HUES64 (cell line): Measurements from ENCODE around the gene SGSH. TPM values are rescaled to one million over a fixed set of nuclear protein-coding genes. Genes with fewer than 3 reads are reported as not detected.

Experiments
- H3K27ac ChIP-seq: 2 replicates; pipeline ENCODE4 v1.7.0; 2013; ENCODE audit warnings: low read depth, low read length, inconsistent platforms
- H3K27me3 ChIP-seq: 2 replicates; pipeline ENCODE4 v1.6.1; 2013; ENCODE audit warnings: mild to moderate bottlenecking, low read length; ENCODE audit not compliant: insufficient read depth
- H3K36me3 ChIP-seq: 2 replicates; pipeline ENCODE4 v1.6.1; 2013; ENCODE audit warnings: mild to moderate bottlenecking, low read length; ENCODE audit not compliant: insufficient read depth
- H3K4me1 ChIP-seq: 2 replicates; pipeline ENCODE4 v1.6.1; 2013; ENCODE audit warnings: mild to moderate bottlenecking, low read length, moderate library complexity; ENCODE audit not compliant: insufficient read depth
- H3K4me3 ChIP-seq: 2 replicates; pipeline ENCODE4 v1.5.1; 2013; ENCODE audit warnings: mild to moderate bottlenecking, low read length, moderate library complexity
- H3K9ac ChIP-seq: 2 replicates; pipeline ENCODE4 v1.6.1; 2013; ENCODE audit warnings: mild to moderate bottlenecking, low read depth, low read length
- H3K9me3 ChIP-seq: 2 replicates; pipeline ENCODE4 v1.6.1; 2013; ENCODE audit warnings: low read depth, low read length; ENCODE audit not compliant: insufficient read depth
- WGBS: fragments of 150-250, 120-280 bp; methylation state at CpG from one replicate; pipeline ENCODE4 v1.1.7; 2013; ENCODE audit warnings: missing lambda C conversion rate; 5-methylcytosine and 5-hydroxymethylcytosine counted together
- polyA plus RNA-seq, 2 experiments: library from polyadenylated mRNA; stranded (reverse); fragments of 50-300 nt; gene quantifications; one replicate each; pipeline ENCODE4 v1.2.3, GENCODE V29; 2013

The SGSH gene
- polyA plus RNA-seq (2013, experiment 1 of 2) = 13.8 TPM
- 12.7 TPM for polyA plus RNA-seq (2013, experiment 2 of 2)

GRCh38 chr17:80220054-80220735, at the start of gene SGSH, which contains the start of gene SLC26A11:
SGSH (minus strand) TSS chr17:80220333; CDS start chr17:80220313, 20 bp downstream.
SLC26A11 (plus strand) TSS chr17:80220427; CDS start chr17:80221561, 1,134 bp downstream.
- peaks cover 8% of the 10 kb centered on the region; the same call in 1 of the 2 replicates for H3K4me1 ChIP-seq
- peak within 1 kb of the TSS; percentile 25; the same call in 1 of the 2 replicates for H3K27ac ChIP-seq

GRCh38 chr17:80269405-80269807, 49.3 kb upstream of the SGSH start:
- WGBS = 90% methylated on average over 2 of the region's 2 CpGs
- Histone ChIP-seq H3K27ac (no peak overlapping the region), H3K36me3 (peaks cover 25% of the 10 kb centered on the region), H3K27me3 (no peaks in the 10 kb centered on the region), H3K9me3 (no peaks in the 10 kb centered on the region), H3K4me3 (no peak overlapping the region), H3K9ac (no peak overlapping the region), H3K4me1 (peaks cover 17% of the 10 kb centered on the region)

More at GRCh38 chr17:80220054-80220735, at the start of gene SGSH, which contains the start of gene SLC26A11:
- H3K27me3 ChIP-seq = no peaks in the 10 kb centered on the region
- H3K9me3 ChIP-seq = no peaks in the 10 kb centered on the region
- under 1% methylated on average over 77 of the region's 77 CpGs for WGBS
- peak within 1 kb of the TSS; percentile 99 for H3K4me3 ChIP-seq
- peaks cover 7% of the 10 kb centered on the region; the same call in 1 of the 2 replicates for H3K36me3 ChIP-seq
- peak within 1 kb of the TSS; percentile 88 for H3K9ac ChIP-seq

- Histone ChIP-seq H3K4me1 (peaks cover 18% of the 10 kb centered on the region), H3K27me3 (no peaks in the 10 kb centered on the region), H3K27ac (no peak overlapping the region), H3K9me3 (no peaks in the 10 kb centered on the region), H3K4me3 (no peak overlapping the region), H3K9ac (no peak overlapping the region), H3K36me3 (peaks cover 25% of the 10 kb centered on the region)
- WGBS = 65% methylated on average over 3 of the region's 4 CpGs
These were observed 48.3 kb upstream of the SGSH start for GRCh38 chr17:80268427-80268826.

GRCh38 chr17:80267391-80267790, 47.3 kb upstream of the SGSH start:
- Histone ChIP-seq H3K4me3 (no peak overlapping the region), H3K27ac (no peak overlapping the region), H3K27me3 (no peaks in the 10 kb centered on the region), H3K9ac (no peak overlapping the region), H3K4me1 (peaks cover 27% of the 10 kb centered on the region), H3K9me3 (no peaks in the 10 kb centered on the region), H3K36me3 (peaks cover 25% of the 10 kb centered on the region)
- 100% methylated on average over 3 of the region's 6 CpGs for WGBS

- Histone ChIP-seq H3K9ac (no peak overlapping the region), H3K27me3 (no peaks in the 10 kb centered on the region), H3K9me3 (no peaks in the 10 kb centered on the region), H3K36me3 (peaks cover 25% of the 10 kb centered on the region), H3K4me3 (no peak overlapping the region), H3K4me1 (peaks cover 25% of the 10 kb centered on the region), H3K27ac (no peak overlapping the region)
- 97% methylated on average over 17 of the region's 17 CpGs for WGBS
These were observed 45.3 kb upstream of the SGSH start for GRCh38 chr17:80265205-80266068.

GRCh38 chr17:80264205-80265075, 44.3 kb upstream of the SGSH start:
- Histone ChIP-seq H3K4me1 (peaks cover 17% of the 10 kb centered on the region), H3K27me3 (no peaks in the 10 kb centered on the region), H3K36me3 (peaks cover 22% of the 10 kb centered on the region), H3K9ac (no peak overlapping the region), H3K27ac (no peak overlapping the region), H3K9me3 (no peaks in the 10 kb centered on the region), H3K4me3 (no peak overlapping the region)
- 92% methylated on average over 19 of the region's 19 CpGs for WGBS

GRCh38 chr17:80263253-80264204, 43.4 kb upstream of the SGSH start:
- Histone ChIP-seq H3K9me3 (no peaks in the 10 kb centered on the region), H3K27me3 (no peaks in the 10 kb centered on the region), H3K27ac (no peak overlapping the region), H3K4me1 (peaks cover 18% of the 10 kb centered on the region; the same call in 1 of the 2 replicates), H3K36me3 (peaks cover 15% of the 10 kb centered on the region), H3K9ac (peak overlapping the region; percentile 19; the same call in 1 of the 2 replicates), H3K4me3 (no peak overlapping the region)
- WGBS = 88% methylated on average over 19 of the region's 19 CpGs

GRCh38 chr17:80262775-80263244, 42.7 kb upstream of the SGSH start:
- peak overlapping the region; percentile 100; the same call in 1 of the 2 replicates for H3K27ac ChIP-seq

GRCh38 chr17:80262291-80262690, 42.2 kb upstream of the SGSH start:
- H3K4me3 ChIP-seq = peak overlapping the region; percentile 88; the same call in 1 of the 2 replicates
- 77% methylated on average over 3 of the region's 3 CpGs for WGBS
- H3K27me3 ChIP-seq = no peaks in the 10 kb centered on the region
- no peaks in the 10 kb centered on the region for H3K9me3 ChIP-seq
- H3K27ac ChIP-seq = peak overlapping the region; percentile 100
- H3K4me1 ChIP-seq = peaks cover 25% of the 10 kb centered on the region; the same call in 1 of the 2 replicates
- peaks cover 11% of the 10 kb centered on the region for H3K36me3 ChIP-seq
- H3K9ac ChIP-seq = peak overlapping the region; percentile 97; the same call in 1 of the 2 replicates

More at GRCh38 chr17:80262775-80263244, 42.7 kb upstream of the SGSH start:
- H3K4me3 ChIP-seq = no peak overlapping the region
- WGBS = 90% methylated on average over 8 of the region's 8 CpGs
- peaks cover 23% of the 10 kb centered on the region; the same call in 1 of the 2 replicates for H3K4me1 ChIP-seq
- 0 out of 2 replicates have a peak overlapping the region, but pooled peaks have one; percentile 7 for H3K9ac ChIP-seq
- H3K9me3 ChIP-seq = no peaks in the 10 kb centered on the region
- H3K27me3 ChIP-seq = no peaks in the 10 kb centered on the region
- H3K36me3 ChIP-seq = peaks cover 12% of the 10 kb centered on the region
